Hepatocyte (in vitro differentiated cells): ENCODE data around the gene BICD1.

ENCODE experiments used
- EZH2 ChIP-seq: fragments of 200-600 bp; sonication (generic); IDR thresholded peaks from 2 replicates; pipeline ENCODE4 v1.6.1; 2016; ENCODE audit warnings: antibody characterized with exemption, mild to moderate bottlenecking, borderline replicate concordance
- TF ChIP-seq, protein P1 (sequence below): fragments of 200-600 bp; sonication (generic); IDR thresholded peaks from 2 replicates; pipeline ENCODE4 v1.5.1; 2016; ENCODE audit warnings: antibody characterized with exemption, mild to moderate bottlenecking; ENCODE audit not compliant: poor library complexity

DNA sequence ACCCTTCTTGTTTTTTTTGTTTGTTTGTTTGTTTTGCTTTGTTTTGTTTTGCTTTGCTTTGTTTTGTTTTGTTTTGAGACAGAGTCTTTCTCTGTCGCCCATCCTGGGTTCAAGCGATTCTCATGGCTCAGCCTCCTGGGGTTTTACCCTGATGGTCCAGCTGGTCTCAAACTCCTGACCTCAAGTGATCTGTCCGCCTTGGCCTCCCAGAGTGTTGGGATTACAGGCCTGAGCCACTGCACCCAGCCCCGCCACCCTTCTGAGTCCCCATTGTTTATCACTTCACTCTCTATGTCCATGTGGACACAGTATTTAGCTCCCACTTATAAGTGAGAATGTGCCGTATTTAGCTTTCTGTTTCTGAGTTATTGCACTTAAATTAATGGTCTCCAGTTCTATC lies 36.9 kb upstream of the BICD1 start:
- TF ChIP-seq, protein P1, sequence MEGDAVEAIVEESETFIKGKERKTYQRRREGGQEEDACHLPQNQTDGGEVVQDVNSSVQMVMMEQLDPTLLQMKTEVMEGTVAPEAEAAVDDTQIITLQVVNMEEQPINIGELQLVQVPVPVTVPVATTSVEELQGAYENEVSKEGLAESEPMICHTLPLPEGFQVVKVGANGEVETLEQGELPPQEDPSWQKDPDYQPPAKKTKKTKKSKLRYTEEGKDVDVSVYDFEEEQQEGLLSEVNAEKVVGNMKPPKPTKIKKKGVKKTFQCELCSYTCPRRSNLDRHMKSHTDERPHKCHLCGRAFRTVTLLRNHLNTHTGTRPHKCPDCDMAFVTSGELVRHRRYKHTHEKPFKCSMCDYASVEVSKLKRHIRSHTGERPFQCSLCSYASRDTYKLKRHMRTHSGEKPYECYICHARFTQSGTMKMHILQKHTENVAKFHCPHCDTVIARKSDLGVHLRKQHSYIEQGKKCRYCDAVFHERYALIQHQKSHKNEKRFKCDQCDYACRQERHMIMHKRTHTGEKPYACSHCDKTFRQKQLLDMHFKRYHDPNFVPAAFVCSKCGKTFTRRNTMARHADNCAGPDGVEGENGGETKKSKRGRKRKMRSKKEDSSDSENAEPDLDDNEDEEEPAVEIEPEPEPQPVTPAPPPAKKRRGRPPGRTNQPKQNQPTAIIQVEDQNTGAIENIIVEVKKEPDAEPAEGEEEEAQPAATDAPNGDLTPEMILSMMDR, result no peak
- TF ChIP-seq EZH2, result no peak
